Measurements from ENCODE around the gene UGT1A5. TPM values are rescaled to one million over a fixed set of nuclear protein-coding genes. Genes with fewer than 3 reads are reported as not detected.

Gene UGT1A5
- total RNA-seq, 1 experiment from 2014 or later = not detected

DNA sequence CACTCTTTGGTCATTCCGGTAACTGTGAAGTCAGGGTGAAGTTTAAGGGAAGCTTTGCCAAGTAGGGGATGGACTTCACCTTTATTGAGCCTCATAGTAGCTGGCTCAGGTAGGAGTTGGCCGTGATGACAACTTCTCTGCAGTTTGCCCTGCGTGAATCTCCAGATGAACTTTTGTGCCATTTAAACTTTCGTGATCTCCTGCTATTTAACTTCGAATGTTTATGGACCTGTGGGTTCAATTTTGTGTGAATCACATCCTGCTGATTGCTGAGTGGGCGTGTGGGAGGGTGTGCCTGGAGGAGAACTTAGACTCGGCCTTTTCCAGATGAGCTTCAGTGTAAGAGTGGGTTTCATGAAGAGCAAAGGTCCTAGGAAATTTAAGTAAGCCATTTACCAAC, 51.6 kb downstream of the UGT1A5 start:
- Histone ChIP-seq H3K9me3 (ENCODE audit: low read depth, low read length, poor library complexity, severe bottlenecking) (no peaks in the 10 kb centered on the region), H3K27ac (ENCODE audit: low read depth, low read length, poor library complexity, severe bottlenecking) (no peak overlapping the region), H3K4me3 (ENCODE audit: low read depth, low read length, poor library complexity, severe bottlenecking) (no peak overlapping the region), H3K36me3 (ENCODE audit: insufficient read depth, low read length, poor library complexity, severe bottlenecking) (no peaks in the 10 kb centered on the region), H3K27me3 (replicated peaks; ENCODE audit: insufficient read depth, low read depth, low read length, poor library complexity) (no peaks in the 10 kb centered on the region), H3K4me1 (ENCODE audit: insufficient read depth, low read length, poor library complexity, severe bottlenecking) (no peaks in the 10 kb centered on the region)
- CTCF ChIA-PET = no interaction called here
- DNase-seq (ENCODE audit: low spot score) = peak; percentile 21
- intact Hi-C loops (cut with micrococcal nuclease; ENCODE audit: unreplicated experiment) = no loop called here
- POLR2A ChIA-PET (ENCODE audit: low non-redundant PET) = no interaction called here
- no TSS peak for BruUV-seq (replicated peaks)
- TF ChIP-seq EZH2 (IDR thresholded peaks at IDR 0.05; ENCODE audit: borderline replicate concordance, low read depth, low read length, poor library complexity, severe bottlenecking) = no peak
- TF ChIP-seq, protein P1, sequence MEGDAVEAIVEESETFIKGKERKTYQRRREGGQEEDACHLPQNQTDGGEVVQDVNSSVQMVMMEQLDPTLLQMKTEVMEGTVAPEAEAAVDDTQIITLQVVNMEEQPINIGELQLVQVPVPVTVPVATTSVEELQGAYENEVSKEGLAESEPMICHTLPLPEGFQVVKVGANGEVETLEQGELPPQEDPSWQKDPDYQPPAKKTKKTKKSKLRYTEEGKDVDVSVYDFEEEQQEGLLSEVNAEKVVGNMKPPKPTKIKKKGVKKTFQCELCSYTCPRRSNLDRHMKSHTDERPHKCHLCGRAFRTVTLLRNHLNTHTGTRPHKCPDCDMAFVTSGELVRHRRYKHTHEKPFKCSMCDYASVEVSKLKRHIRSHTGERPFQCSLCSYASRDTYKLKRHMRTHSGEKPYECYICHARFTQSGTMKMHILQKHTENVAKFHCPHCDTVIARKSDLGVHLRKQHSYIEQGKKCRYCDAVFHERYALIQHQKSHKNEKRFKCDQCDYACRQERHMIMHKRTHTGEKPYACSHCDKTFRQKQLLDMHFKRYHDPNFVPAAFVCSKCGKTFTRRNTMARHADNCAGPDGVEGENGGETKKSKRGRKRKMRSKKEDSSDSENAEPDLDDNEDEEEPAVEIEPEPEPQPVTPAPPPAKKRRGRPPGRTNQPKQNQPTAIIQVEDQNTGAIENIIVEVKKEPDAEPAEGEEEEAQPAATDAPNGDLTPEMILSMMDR (conservative IDR thresholded peaks at IDR 0.05; ENCODE audit: low read depth, low read length) = no peak

DNA sequence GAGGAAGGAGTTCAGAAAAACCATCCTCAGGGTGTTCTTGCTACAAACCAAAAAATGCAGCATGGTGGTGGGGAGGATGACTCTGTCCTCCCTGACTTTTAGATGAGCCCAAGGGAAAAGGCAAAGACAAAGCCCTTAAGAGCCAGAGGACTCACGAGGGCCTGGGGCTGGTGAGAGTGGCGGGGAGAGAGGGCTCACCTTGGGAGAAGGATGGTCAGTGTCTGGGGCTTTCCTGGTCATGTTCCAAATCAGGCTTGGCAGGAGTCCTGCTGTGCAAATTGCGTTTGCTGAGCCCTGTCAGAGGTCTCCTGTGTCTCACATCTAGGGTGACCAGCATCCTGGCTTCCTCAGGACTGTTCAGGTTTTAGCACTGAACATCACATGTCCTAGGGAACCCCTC, 52.1 kb downstream of the UGT1A5 start:
- ChIA-PET POLR2A (ENCODE audit: low non-redundant PET) (no interaction called here), CTCF (no interaction called here)
- Histone ChIP-seq H3K9me3 (ENCODE audit: low read depth, low read length, poor library complexity, severe bottlenecking) (no peaks in the 10 kb centered on the region), H3K36me3 (ENCODE audit: insufficient read depth, low read length, poor library complexity, severe bottlenecking) (no peaks in the 10 kb centered on the region), H3K27me3 (replicated peaks; ENCODE audit: insufficient read depth, low read depth, low read length, poor library complexity) (no peaks in the 10 kb centered on the region), H3K4me1 (ENCODE audit: insufficient read depth, low read length, poor library complexity, severe bottlenecking) (no peaks in the 10 kb centered on the region), H3K4me3 (ENCODE audit: low read depth, low read length, poor library complexity, severe bottlenecking) (no peak overlapping the region), H3K27ac (ENCODE audit: low read depth, low read length, poor library complexity, severe bottlenecking) (no peak overlapping the region)
- TF ChIP-seq, protein P1 (conservative IDR thresholded peaks at IDR 0.05; ENCODE audit: low read depth, low read length) = no peak
- TF ChIP-seq EZH2 (IDR thresholded peaks at IDR 0.05; ENCODE audit: borderline replicate concordance, low read depth, low read length, poor library complexity, severe bottlenecking) = no peak
- intact Hi-C loops (cut with micrococcal nuclease; ENCODE audit: unreplicated experiment) = no loop called here
- BruUV-seq (replicated peaks) = no TSS peak
- no peak for DNase-seq (ENCODE audit: low spot score)

- intact Hi-C loops (cut with micrococcal nuclease; ENCODE audit: unreplicated experiment) = no loop called here
- Histone ChIP-seq H3K27ac (ENCODE audit: low read depth, low read length, poor library complexity, severe bottlenecking) (no peak overlapping the region), H3K9me3 (ENCODE audit: low read depth, low read length, poor library complexity, severe bottlenecking) (no peaks in the 10 kb centered on the region), H3K4me3 (ENCODE audit: low read depth, low read length, poor library complexity, severe bottlenecking) (no peak overlapping the region), H3K27me3 (replicated peaks; ENCODE audit: insufficient read depth, low read depth, low read length, poor library complexity) (no peaks in the 10 kb centered on the region), H3K4me1 (ENCODE audit: insufficient read depth, low read length, poor library complexity, severe bottlenecking) (no peaks in the 10 kb centered on the region), H3K36me3 (ENCODE audit: insufficient read depth, low read length, poor library complexity, severe bottlenecking) (no peaks in the 10 kb centered on the region)
- no TSS peak for BruUV-seq (replicated peaks)
- ChIA-PET CTCF (no interaction called here), POLR2A (ENCODE audit: low non-redundant PET) (no interaction called here)
- TF ChIP-seq, protein P1 (conservative IDR thresholded peaks at IDR 0.05; ENCODE audit: low read depth, low read length) = no peak
- no peak for TF ChIP-seq EZH2 (IDR thresholded peaks at IDR 0.05; ENCODE audit: borderline replicate concordance, low read depth, low read length, poor library complexity, severe bottlenecking)
- no peak for DNase-seq (ENCODE audit: low spot score)
These were observed 53.7 kb downstream of the UGT1A5 start for GRCh38 chr2:233766416-233766815.

All from A673 (cell line).